HepG2 (cell line): ENCODE data around the gene RNF17. TPM values are rescaled to one million over a fixed set of nuclear protein-coding genes. Genes with fewer than 3 reads are reported as not detected.

Source experiments
- BRF2 ChIP-seq: sonication (generic); formaldehyde crosslinking; IDR thresholded peaks from 2 replicates; pipeline ENCODE4 v1.8.1; 2022; ENCODE audit warnings: mild to moderate bottlenecking, missing genetic modification reagents
- DMTF1 ChIP-seq: sonication (generic); formaldehyde crosslinking; IDR thresholded peaks from 2 replicates; pipeline ENCODE4 v1.4.0; 2020; ENCODE audit warnings: mild to moderate bottlenecking, missing genetic modification reagents
- ELF3 ChIP-seq: IDR thresholded peaks from 2 replicates; pipeline ENCODE4 v1.6.1; 2016; ENCODE audit warnings: missing genetic modification reagents, missing compliant biosample characterization
- FOXC1 ChIP-seq: sonication (generic); formaldehyde crosslinking; IDR thresholded peaks from 2 replicates; pipeline ENCODE4 v1.8.0; 2022; ENCODE audit warnings: mild to moderate bottlenecking, missing genetic modification reagents, borderline replicate concordance
- IRF2 ChIP-seq: IDR thresholded peaks from 2 replicates; pipeline ENCODE4 v1.6.1; 2018; ENCODE audit warnings: missing genetic modification reagents, missing compliant biosample characterization
- KDM5B ChIP-seq: sonication (generic); formaldehyde crosslinking; IDR thresholded peaks from 2 replicates; pipeline ENCODE4 v1.4.0; 2020; ENCODE audit warnings: missing genetic modification reagents, mild to moderate bottlenecking, borderline replicate concordance
- MAFK ChIP-seq, 2 experiments: IDR thresholded peaks in 1 of 2; conservative IDR thresholded peaks in 1 of 2; 2 replicates each; pipeline ENCODE4 v1.6.1; 2011; ENCODE audit warnings: improper control_type of control experiment in 2 of 2, low read length in 2 of 2
- NR2F1 ChIP-seq, 2 experiments: fragments of 450-650 bp in 1 of 2; formaldehyde crosslinking in 1 of 2; IDR thresholded peaks; 2 replicates each; pipeline versions ENCODE4 v1.5.0 to v1.6.1; 2016 to 2020; ENCODE audit warnings: mild to moderate bottlenecking in 1 of 2, missing compliant biosample characterization in 1 of 2, missing genetic modification reagents in 1 of 2, moderate library complexity in 1 of 2
- SOX5 ChIP-seq: IDR thresholded peaks from 2 replicates; pipeline ENCODE4 v1.6.1; 2016; ENCODE audit warnings: borderline replicate concordance
- ZBTB10 ChIP-seq: sonication (generic); formaldehyde crosslinking; IDR thresholded peaks from 2 replicates; pipeline ENCODE4 v1.4.0; 2020; ENCODE audit warnings: missing genetic modification reagents, borderline replicate concordance
- ZNF235 ChIP-seq: sonication (generic); formaldehyde crosslinking; IDR thresholded peaks from 2 replicates; pipeline ENCODE4 v1.8.1; 2023; ENCODE audit warnings: mild to moderate bottlenecking, missing genetic modification reagents, borderline replicate concordance
- ZNF609 ChIP-seq: sonication (generic); formaldehyde crosslinking; IDR thresholded peaks from 2 replicates; pipeline ENCODE4 v1.4.0; 2020; ENCODE audit warnings: mild to moderate bottlenecking, missing genetic modification reagents, borderline replicate concordance
- ZNF614 ChIP-seq: IDR thresholded peaks from 2 replicates; pipeline ENCODE4 v1.6.1; 2018; ENCODE audit warnings: missing biosample characterization, missing genetic modification reagents, inconsistent platforms, borderline replicate concordance
- ZNF7 ChIP-seq: IDR thresholded peaks from 2 replicates; pipeline ENCODE4 v1.6.1; 2016; ENCODE audit warnings: missing biosample characterization, missing genetic modification reagents
- ZNF740 ChIP-seq: sonication (generic); formaldehyde crosslinking; IDR thresholded peaks from 2 replicates; pipeline ENCODE4 v1.4.0; 2020; ENCODE audit warnings: missing genetic modification reagents
- ZNF776 ChIP-seq: sonication (generic); formaldehyde crosslinking; IDR thresholded peaks from 2 replicates; pipeline ENCODE4 v1.4.0; 2020; ENCODE audit warnings: mild to moderate bottlenecking, missing genetic modification reagents
- polyA plus RNA-seq, 8 experiments: library from polyadenylated mRNA; depleted of rRNA in 3 of 8; stranded (reverse) in 7 of 8; unstranded in 1 of 8; fragments of >200 nt; fragmentation: Illumina TruSeq in 4 of 8; extraction: Trizol in 4 of 8; gene quantifications; 2 replicates each; pipeline versions ENCODE4 v1.2.1 to v1.2.3, GENCODE V29; 2011 to 2016; ENCODE audit warnings: low read depth in 4 of 8, missing spikeins in 1 of 8, mixed read lengths in 1 of 8; ENCODE audit not compliant: insufficient read depth in 1 of 8
- total RNA-seq, 5 experiments: library from RNA; depleted of rRNA; stranded (reverse); fragments of >200 nt; fragmentation: Illumina TruSeq; extraction: Trizol; gene quantifications; 2 replicates each; pipeline ENCODE4 v1.2.3, GENCODE V29; 2016; ENCODE audit warnings: low read depth in 1 of 5

Gene RNF17
- total and polyA plus RNA-seq, 2 of the 13 experiments (the other 11 are each of a cell fraction or from before 2014, with no cell fraction given) = not detected

- TF ChIP-seq ZNF614 (CRISPR knock-in tag) (no peak), ZNF609 (CRISPR knock-in tag) (no peak), SOX5 (CRISPR knock-in tag) (peak; percentile 50; the same call in 1 of the 2 replicates), ZNF740 (CRISPR knock-in tag) (no peak), ZBTB10 (CRISPR knock-in tag) (no peak), ZNF235 (CRISPR knock-in tag) (no peak), NR2F1 (CRISPR knock-in tag; IDR thresholded peaks at IDR 0.05) (peak; percentile 44 to 50; a peak in 2 of 4 replicates), IRF2 (CRISPR knock-in tag) (no peak), MAFK (conservative IDR thresholded peaks at IDR 0.05 in 1 of 2, IDR thresholded peaks at IDR 0.05 in 1 of 2; ENCODE audit: low read length in 2 of 2) (no peak), ELF3 (CRISPR knock-in tag) (peak; percentile 80), BRF2 (no peak), ZNF776 (CRISPR knock-in tag) (no peak), DMTF1 (no peak), KDM5B (CRISPR knock-in tag) (no peak), ZNF7 (CRISPR knock-in tag) (no peak), FOXC1 (CRISPR knock-in tag) (no peak)
Measured at GRCh38 chr13:24925318-24926231, 161.6 kb downstream of the RNF17 start (continued).
